ENCODE measurements around the gene GNG11.

Gene GNG11

DNA sequence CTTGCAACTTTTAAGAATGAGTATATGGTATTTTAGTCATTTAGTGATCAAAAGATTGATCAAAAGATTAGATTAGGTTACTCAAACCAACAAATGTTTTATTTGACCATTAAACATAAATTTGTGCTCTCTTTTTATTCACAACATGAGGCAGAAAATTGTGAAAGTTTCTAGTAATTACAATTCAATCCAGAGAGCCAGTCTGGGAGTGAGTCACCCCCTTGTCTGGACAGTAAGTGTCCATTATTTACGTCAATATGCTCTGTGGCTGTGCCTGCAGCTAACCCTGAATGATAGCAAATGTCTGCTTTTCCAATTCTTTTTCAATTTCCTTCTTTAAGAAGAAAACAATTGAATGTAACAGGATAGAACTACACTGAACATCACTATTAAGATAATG, 27.9 kb downstream of the GNG11 start:
- DNase-seq, result no peak

GRCh38 chr7:93955304-93955703, 33.8 kb downstream of the GNG11 start:
- DNase-seq, result no peak

DNA sequence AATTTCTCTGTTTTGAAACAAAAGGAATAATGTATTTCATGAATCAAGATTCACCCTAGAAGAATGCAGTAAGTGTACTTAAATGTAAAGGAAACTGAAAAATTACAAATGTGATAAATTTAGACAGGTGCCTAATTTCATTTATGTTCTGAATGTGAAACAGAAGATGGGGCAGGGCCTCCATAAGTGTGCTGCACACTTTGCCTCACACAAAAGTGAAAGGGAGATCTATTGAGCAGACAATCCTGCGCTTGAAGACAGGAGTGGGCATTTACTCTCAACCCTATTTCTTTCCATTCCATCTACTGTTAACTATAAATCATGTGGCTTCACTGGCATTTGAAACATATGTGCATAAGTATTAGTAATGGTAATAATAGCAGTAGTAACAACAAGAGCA, 36.2 kb downstream of the GNG11 start:
- no peak for DNase-seq

DNA sequence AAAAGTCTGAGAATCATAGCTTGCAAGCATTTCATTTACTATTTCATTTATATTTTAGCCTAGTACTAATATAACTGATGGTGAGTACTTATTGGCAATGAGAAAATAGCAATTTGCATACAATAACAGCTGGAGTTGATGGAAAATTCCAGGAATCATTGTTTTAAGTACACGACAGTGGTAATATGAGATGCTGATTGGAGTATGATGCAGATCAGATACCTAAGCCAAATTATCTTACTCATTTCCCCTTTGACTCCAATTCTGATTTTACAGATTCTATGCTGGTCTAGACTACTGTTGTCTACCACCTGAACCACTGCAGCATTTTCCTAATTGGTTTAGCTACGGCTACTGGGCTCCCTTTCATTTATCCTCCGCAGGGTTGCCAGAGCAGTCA, 36.7 kb downstream of the GNG11 start:
- no peak for DNase-seq

DNA sequence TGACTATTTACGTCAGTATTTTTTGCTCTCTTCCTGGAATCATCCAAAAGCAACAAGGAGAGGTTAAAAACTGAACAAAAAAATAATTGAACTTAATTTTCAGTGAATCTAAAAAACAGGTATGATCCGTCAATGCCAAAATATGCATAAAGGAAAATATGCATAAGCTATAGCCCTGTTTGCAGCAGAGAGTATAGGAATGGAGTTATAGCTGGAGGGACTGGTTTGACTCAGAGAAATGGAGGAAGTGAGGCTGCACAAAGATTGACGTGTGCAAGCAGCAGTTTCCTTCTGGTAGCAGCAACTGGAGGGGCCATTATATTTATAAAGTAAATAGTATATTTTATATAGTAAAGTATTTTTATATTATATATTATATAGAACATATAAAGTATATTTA, 37.1 kb downstream of the GNG11 start:
- no peak for DNase-seq

DNA sequence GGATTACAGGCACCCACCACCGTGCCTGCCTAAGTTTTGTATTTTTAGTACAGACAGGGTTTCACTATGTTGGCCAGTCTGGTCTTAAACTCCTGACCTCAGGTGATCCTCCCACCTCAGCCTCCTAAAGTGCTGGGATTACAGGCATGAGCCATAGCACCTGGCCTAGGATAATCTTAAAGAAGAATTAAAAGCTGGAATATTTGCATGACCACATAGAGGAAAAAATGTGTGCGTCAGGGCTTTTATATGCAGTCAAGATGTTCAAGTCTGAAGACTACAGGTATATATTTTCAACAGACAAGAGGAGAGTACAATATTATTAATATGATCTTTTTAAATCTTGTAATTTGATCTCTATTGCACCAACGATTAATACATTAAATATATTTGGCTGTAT, 39.5 kb downstream of the GNG11 start:
- no peak for DNase-seq

- DNase-seq, result no peak
Observed at GRCh38 chr7:93964262-93964661, 42.7 kb downstream of the GNG11 start.

DNA sequence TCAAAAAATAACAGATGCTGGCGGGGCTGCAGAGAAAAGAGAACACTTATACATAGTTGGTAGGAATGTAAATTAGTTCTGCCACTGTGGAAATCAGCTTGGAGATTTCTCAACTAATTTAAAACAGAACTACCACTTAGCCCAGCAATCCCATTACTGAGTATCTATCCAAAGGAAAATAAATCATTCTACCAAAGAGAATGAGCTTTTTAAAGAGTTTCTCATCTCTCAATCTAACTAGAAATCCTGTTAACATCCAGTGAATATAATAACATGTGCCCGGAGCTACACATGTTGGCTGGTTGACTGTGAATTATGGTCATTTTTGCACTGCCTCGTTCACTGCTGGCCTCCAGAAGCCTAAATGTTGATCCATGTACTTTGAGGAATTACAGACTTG, 43.3 kb downstream of the GNG11 start:
- DNase-seq, result no peak

- DNase-seq, result no peak
Observed at GRCh38 chr7:93968911-93969620, 47.5 kb downstream of the GNG11 start.

DNA sequence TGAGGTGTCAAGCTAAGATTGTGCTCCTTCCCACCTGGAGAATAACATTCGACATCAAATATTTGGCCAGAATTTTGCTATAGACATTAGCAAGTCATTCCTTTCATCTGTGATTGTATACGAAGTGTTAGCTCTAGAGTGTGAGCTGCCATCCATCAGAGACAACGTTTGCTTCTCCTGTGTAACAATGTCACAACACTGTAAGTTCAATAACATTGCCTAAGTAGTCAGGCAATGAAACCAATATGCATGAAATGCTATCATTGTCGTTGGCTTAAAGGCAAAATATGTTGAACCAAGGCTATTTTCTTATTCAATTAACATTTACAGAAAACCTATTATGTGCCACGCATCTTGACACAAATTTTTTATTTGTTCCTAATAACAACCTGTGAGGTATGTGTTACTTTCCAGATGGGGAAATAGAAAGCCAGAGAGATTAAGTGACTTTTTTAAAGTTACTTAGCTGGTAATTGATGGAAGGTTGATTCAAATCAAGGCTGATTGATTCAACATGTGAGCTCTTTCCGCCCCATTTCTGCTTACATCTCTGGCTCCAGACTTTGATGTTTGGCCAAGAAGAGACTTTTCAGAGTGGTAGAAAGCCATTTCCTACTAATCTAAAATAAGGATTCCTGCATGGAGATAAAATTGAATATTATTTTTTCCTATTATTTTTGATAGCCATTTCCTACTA, 50.6 kb downstream of the GNG11 start:
- DNase-seq, result no peak

- no peak for DNase-seq
Observed at GRCh38 chr7:93973134-93973533, 51.6 kb downstream of the GNG11 start.

- DNase-seq, result no peak
Observed at GRCh38 chr7:93977211-93977950, 55.8 kb downstream of the GNG11 start.
